ENCODE results near the gene SAMD8.

Gene SAMD8

GRCh38 chr10:75111365-75111906 lies at the start of gene SAMD8:
Gene SAMD8 (plus strand): TSS chr10:75111656. CDS start chr10:75150529, 38,873 bp downstream.
- DNase-seq (ENCODE audit: low read depth) = peak; percentile 91
- H3K4me3 ChIP-seq (ENCODE audit: low read depth, low read length) = peak within 1 kb of the TSS; percentile 69
- no peak for TF ChIP-seq CTCF (IDR thresholded peaks at IDR 0.05; ENCODE audit: low read depth, low read length, missing control alignments)

- H3K4me3 ChIP-seq (ENCODE audit: low read depth, low read length) = no peak overlapping the region
- DNase-seq (ENCODE audit: low read depth) = no peak
- TF ChIP-seq CTCF (IDR thresholded peaks at IDR 0.05; ENCODE audit: low read depth, low read length, missing control alignments) = no peak
Observed at GRCh38 chr10:75061709-75062505, 49.5 kb upstream of the SAMD8 start.

- no peak overlapping the region for H3K4me3 ChIP-seq (ENCODE audit: low read depth, low read length)
- TF ChIP-seq CTCF (IDR thresholded peaks at IDR 0.05; ENCODE audit: low read depth, low read length, missing control alignments) = no peak
- DNase-seq (ENCODE audit: low read depth) = no peak
Observed at GRCh38 chr10:75062506-75063299, 48.8 kb upstream of the SAMD8 start.

DNA sequence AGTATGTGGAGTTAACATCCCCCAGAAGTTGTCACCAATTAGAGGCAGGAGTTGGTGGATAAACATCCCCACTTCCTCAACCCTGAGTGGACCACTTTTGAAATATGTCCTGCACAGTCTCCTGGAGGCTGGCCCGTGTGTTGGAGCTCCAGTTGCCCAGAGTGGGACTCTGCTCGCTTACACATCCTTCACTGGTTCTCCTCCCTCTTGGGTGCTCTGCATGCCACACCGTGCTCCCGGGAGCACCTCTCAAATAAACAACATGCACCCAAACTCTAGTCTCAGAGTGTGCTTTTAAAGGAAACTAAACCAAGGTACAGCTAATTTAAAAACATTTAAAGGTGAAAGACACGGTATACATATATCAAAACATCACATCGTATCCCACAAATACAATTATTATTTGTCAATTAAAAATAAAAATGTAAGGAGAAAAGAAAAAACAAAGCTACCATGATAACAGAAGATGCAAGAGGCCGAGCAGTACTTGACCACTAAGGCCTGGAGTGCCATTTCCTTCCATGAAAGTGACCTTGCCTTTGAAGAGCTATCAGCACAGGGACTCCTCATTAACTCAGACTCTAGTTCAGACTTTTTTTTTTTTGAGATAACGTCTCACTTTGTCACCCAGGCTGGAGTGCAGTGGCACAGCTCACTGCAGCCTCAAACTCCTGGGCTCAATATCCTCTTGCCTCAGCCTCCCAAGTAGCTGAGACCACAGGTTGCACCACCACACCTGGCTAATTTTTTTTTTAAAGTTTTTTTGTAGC lies 47.8 kb upstream of the SAMD8 start:
- no peak overlapping the region for H3K4me3 ChIP-seq (ENCODE audit: low read depth, low read length)
- no peak for TF ChIP-seq CTCF (IDR thresholded peaks at IDR 0.05; ENCODE audit: low read depth, low read length, missing control alignments)
- DNase-seq (ENCODE audit: low read depth) = no peak

- no peak for DNase-seq (ENCODE audit: low read depth)
- TF ChIP-seq CTCF (IDR thresholded peaks at IDR 0.05; ENCODE audit: low read depth, low read length, missing control alignments) = no peak
- no peak overlapping the region for H3K4me3 ChIP-seq (ENCODE audit: low read depth, low read length)
Observed at GRCh38 chr10:75065076-75065475, 46.4 kb upstream of the SAMD8 start.

DNA sequence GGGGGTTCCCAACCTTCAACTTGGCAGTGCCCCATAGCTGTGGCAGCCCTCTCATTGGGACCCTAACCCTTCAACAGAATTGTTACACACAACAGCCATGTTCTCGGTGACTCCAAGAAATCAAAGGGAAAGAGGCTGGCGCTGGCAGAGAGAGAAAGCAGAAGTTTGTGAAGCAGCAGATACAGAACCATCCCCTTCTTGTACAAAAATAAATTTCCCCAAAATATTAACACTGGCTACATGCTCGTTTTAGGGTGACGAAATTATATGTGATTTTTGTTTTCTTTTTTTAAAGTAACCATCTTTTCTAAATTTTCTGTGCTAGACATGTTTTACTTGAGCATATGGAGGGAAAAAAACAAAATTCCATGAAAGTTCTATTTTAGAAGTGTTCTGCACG lies 45.2 kb upstream of the SAMD8 start:
- no peak overlapping the region for H3K4me3 ChIP-seq (ENCODE audit: low read depth, low read length)
- TF ChIP-seq CTCF (IDR thresholded peaks at IDR 0.05; ENCODE audit: low read depth, low read length, missing control alignments) = no peak
- DNase-seq (ENCODE audit: low read depth) = no peak
